ENCODE results near the gene NDP.
A peak's percentile ranks its signal among the peaks of the same experiment; 100 is the strongest.

NDP gene

GRCh38 chrX:43973249-43974099, at the start of gene NDP:
Gene NDP (minus strand): TSS chrX:43973390. CDS start chrX:43958645, 14,745 bp downstream.
- no peak for DNase-seq (ENCODE audit: low read depth in 2 of 2)

DNA sequence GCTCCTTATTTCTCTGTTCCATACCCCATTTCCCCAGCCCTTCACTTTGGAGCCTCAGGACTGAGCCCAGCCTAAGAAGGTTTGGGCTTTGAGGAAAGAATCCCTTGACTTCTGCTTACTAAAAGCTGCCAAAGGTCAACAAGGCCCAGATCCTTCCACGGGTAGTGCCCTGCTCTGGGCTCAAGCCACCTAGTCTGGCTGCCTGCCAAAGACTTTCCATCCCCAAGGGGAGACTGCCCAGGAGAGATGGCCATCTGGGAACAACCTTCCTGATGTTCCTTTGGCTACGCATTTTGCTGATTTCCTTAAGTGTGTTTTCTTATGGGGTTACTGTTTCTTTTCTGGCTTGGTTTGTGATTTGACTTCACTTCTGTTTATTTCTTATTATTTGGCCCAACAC, 49.8 kb upstream of the NDP start:
- DNase-seq (ENCODE audit: low read depth in 2 of 2): no peak

- no peak for DNase-seq (ENCODE audit: low read depth in 2 of 2)
These were observed 47.5 kb upstream of the NDP start for GRCh38 chrX:44020693-44021092.

- no peak for DNase-seq (ENCODE audit: low read depth in 2 of 2)
These were observed 46.7 kb upstream of the NDP start for GRCh38 chrX:44019911-44020310.

DNA sequence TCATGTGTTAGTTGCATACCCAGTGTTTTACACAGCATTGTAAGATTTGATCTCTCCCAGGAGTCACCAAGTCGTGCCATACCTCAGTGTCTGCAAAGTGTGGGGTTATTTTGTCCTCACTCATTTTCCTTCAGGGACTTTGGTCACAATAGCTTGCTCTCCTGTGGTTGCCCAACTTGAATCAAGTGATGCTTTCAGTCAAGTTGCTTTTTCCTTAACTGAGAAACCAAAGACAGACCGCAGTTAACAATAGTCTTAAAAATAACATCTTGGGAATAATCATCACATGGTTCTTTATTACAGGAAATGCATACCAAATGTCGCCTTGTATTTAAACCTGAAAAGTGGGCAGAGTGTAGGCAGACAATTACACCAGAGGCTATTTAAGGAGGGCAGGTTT, 44.5 kb upstream of the NDP start:
- DNase-seq (ENCODE audit: low read depth in 2 of 2): no peak

DNA sequence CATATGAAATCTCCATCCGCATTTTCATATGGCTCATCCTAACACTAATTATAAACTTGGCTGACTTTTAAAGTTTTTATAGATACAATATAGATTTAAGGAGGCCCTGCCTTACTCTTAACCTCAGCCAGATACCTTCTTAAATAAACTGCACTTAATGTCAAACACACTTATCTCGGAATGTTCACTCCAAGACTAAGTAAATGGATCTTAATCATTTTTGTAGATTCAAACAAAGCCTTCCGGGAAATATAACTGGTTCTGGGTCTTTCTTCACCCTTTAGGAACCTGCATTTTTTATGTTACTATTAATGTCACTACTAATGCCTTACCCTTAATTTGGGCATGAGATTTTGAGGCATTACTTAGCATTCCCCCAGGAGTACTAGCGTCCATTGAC, 43.7 kb upstream of the NDP start:
- no peak for DNase-seq (ENCODE audit: low read depth in 2 of 2)

- DNase-seq (ENCODE audit: low read depth in 2 of 2): peak; percentile 44 to 53
These were observed 39.4 kb upstream of the NDP start for GRCh38 chrX:44012484-44013096.

GRCh38 chrX:44011506-44011905, 38.3 kb upstream of the NDP start:
- DNase-seq (ENCODE audit: low read depth in 2 of 2): no peak

GRCh38 chrX:44010626-44011025, 37.4 kb upstream of the NDP start:
- DNase-seq (ENCODE audit: low read depth in 2 of 2): no peak

DNA sequence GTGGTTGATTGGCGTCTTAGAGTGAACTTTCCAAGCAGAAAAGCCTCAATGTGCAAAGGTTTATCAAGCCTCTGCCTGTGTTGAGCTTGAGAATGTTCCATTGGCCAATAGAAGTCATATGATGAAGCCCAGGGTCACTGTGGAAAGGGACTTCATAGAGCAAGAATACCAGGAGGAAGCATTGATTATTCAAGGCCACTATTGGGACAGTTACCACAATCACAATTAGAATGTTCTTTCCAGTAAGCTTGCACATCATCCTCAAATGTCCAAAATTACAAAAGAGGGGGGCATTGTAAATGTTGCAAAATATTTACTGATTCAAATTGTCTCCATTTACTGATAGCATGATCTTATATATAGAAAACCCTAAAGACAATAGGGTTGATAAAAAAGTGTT, 32.9 kb upstream of the NDP start:
- DNase-seq (ENCODE audit: low read depth in 2 of 2): no peak

GRCh38 chrX:44003975-44004374, 30.8 kb upstream of the NDP start:
- DNase-seq (ENCODE audit: low read depth in 2 of 2): no peak

DNA sequence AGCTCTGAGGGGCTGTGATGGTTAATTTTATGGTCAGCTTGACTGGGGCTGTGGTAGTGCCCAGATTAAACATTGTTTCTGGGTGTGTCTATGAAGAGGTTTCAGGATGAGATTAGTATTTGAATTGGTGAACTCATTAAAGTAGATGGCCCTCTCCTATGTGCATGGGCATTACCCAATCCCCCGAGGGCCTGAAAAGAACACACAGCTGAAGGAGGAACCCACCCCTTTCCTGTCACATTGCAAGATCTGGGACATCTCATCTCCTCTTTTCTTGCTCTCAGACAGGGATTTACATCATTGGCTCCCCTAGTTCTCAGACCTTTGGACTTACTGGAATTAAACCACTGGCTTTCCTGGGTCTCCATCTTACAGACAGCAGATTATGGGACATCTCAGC, 29.4 kb upstream of the NDP start:
- DNase-seq (ENCODE audit: low read depth in 2 of 2): no peak

- DNase-seq (ENCODE audit: low read depth in 2 of 2): no peak
These were observed 25.2 kb upstream of the NDP start for GRCh38 chrX:43998374-43998773.

DNA sequence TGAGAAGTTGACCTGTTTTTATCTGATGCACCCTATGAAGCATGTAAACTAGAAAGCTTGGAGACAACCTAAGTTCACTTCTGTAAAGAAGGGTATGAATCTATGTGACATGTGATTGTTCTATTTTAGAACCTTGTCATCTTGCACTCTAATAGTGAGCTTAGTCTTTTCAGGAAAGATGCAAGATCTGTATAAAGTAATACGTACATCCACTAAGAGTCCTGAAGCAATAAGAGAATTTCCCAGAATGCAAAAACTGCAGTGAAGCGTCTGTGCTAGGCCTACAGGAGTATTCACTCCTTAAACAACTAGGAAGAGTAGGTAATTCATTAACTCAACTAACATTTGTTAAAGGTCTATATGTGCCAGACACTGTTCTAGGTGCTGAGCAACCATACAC, 23.3 kb upstream of the NDP start:
- DNase-seq (ENCODE audit: low read depth in 2 of 2): no peak

- no peak for DNase-seq (ENCODE audit: low read depth in 2 of 2)
These were observed 12.9 kb upstream of the NDP start for GRCh38 chrX:43986083-43986482.

- DNase-seq (ENCODE audit: low read depth in 2 of 2): no peak
These were observed 12.3 kb upstream of the NDP start for GRCh38 chrX:43985511-43985910.

DNA sequence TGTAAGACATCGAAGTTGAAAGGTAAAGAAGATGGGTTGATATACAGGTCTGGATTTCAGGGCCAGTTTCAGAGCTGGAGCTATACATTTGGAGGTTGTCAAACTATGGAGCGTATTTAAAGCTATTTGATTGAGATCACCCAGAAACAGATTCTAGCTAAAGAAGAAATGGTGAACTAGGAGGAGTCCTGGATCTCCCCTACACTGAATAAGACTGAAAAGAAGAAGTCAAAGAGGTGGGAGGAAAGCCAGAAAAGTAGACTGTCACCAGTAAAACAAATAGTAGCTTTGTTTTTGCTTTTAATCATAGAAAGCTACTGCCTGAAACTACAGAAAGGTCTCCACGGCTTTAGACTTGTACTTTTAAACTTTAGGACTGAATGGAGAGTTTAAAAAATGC, 5.0 kb upstream of the NDP start:
- DNase-seq (ENCODE audit: low read depth in 2 of 2): no peak

- DNase-seq (ENCODE audit: low read depth in 2 of 2): no peak
These were observed 3.0 kb upstream of the NDP start for GRCh38 chrX:43976205-43976604.

DNA sequence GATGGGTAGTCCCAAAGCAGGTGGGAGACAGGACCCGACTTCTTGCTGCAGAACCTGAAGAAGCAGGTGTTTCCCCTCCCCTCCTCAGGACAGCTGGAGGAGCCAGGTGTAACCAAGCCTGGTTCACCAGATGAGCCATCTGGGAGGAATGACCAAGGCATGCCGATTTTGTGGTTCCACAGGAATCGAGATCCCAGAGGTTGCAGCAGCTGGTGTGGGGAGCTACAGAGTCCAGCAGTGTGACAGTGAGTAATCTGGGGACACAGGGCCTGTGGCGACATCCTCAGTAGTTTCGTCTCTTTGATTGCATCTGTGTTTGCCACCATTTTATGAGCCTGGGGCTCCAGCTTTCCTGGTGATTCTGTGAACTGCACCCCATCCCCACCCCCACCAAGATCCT, 2.6 kb upstream of the NDP start:
- DNase-seq (ENCODE audit: low read depth in 2 of 2): no peak

DNA sequence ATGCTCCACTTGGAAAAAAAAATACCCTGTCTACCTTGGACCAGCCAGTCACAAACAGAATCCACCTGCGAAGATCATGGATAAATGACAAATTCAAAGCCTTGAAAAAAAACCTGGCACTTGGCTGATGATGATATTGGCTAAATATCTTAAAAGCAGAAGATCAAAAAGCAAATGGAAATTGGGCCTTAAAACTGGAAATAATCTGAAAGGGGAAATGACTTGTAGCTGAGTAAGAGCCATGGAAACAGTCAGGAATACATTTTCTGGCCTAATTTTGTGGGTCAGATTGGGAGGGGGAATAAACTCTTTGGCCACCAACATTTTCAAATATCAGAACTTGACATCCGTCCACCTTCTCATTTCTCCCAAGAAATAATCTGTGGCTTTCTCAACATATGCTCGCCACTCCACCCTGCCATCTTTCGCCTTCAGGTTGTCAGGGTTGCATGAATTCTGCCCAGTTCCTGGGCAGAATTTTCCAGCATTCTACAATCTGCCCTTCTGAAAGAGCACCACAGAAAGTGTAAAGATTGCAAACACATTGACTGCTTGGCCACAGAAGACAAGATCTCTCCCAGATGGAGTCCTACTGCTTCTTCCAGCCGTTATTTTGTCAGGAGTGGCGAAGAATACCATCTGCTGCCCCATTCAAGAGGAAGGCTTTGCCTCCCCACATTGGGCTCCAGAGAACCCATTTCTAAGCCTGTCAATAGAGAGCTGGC, 1.7 kb upstream of the NDP start:
- no peak for DNase-seq (ENCODE audit: low read depth in 2 of 2)

DNA sequence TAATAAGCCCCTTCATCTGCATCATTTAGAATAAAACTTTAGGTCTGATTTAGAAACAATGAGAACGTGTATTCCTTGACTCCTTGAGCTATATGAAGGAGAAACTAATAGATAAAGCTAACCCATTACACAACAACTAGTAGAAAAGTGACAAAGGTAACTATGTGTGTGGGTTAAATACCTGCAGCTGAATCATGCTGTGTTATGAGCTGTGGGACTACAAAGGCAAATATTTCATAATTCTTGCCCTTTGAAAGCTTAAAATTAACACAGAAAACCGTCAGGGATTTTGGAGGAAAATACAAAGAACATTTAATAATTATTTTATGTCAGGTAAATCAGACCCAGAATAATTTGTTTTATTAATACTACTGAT, 898 bp upstream of the NDP start:
- no peak for DNase-seq (ENCODE audit: low read depth in 2 of 2)

DNA sequence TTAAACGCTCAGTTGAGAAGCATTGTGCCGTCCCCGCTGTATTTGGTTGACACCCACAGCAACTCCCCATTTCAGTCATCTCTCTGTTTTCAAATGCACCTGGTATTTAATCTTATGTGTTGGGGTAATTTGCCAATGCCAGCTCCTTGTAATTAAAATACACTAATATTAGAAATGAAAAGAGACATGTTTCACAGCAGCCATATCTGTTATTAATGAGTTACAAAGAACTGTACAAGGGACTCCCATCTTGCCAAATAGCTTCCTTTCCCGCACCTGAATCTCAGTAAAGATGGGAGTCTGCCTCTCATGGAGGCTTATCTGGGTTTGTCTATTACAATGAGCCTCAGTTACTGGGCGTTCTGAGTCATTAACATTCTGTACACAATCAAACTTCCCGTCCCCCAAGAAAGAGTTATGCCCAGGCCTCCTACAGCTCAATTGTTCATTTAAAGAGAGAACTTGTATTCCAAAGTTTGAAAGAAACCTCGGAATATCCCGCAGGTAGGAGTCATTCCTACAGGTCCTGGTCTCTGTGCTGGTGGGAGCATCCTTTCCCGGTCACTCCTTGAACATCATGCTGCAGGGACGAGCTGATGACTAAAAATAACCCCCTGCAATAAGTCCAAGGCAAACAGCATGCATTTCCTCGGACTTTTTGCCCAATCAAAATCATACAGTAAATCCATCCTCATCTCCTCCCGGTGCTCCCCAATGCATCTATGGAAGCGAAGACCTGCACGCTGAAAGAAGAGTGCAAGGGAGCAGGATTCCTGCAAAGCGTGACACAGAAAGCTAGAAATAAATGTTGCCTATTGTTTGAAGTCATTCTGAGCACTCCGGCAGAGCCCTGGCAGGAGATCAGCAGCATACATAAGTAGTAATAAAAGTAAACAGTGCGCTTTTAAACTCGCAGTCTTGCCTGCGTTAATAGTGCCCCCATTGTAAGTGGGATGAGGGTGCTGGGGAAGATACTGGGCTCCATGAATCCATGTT, 926 bp downstream of the NDP start:
- DNase-seq (ENCODE audit: low read depth in 2 of 2): no peak
